HL-60/S4 treated with phorbol 12-myristate 13-acetate at 8.2 ng/mL for 4 days and 3 days (cell line): ENCODE measurements around the gene RASSF8.

Experiments
- in situ Hi-C: fragments of 300-500 bp; cut with MboI; formaldehyde crosslinking; loops from 2 replicates; pipeline ENCODE4 v1.15.0; 2022; ENCODE audit warnings: low sequenced_read_pairs

Gene RASSF8

DNA sequence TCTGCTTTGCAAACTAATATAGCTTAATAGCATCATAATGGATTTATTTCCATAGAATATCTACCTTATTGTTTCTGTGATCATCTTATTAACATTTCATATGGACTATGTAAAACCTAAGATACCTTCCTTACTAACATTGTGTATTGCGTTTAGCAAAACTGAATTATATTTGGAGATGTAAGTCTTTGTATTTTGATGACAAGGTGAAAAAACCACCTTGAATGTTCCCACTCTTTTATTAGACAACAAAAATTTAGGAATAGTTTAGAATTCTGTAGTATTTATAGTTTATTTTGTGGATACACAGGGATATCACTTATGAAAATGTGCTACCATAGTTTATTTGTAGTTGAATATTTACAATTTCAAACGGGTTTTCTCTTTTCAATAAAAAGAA is 32.0 kb downstream of the RASSF8 start:
- in situ Hi-C loops = no loop called here

GRCh38 chr12:25992026-25992782 is 33.7 kb downstream of the RASSF8 start:
- in situ Hi-C loops = no loop called here

GRCh38 chr12:25993901-25994651 is 35.6 kb downstream of the RASSF8 start:
- in situ Hi-C loops = no loop called here

GRCh38 chr12:25994901-25995625 is 36.6 kb downstream of the RASSF8 start:
- in situ Hi-C loops = no loop called here

DNA sequence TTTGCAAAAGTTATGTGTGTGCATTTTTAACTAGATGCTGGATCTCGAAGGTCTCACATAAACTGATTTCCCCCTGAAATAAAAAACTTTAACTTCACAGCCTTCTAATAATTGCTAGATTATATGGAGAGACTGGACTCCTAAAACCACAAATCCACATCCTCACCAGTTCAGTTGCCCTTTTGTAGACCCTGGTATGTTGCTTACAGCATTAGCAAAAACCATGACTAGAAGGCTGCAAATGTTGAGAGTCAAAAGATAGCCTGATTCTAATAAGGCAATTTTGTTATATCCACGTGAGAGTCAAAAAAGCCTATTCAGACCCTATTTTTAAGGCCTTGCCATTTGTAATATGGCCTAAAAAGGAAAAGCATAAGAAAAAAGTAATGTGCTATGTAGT is 37.4 kb downstream of the RASSF8 start:
- in situ Hi-C loops = no loop called here

DNA sequence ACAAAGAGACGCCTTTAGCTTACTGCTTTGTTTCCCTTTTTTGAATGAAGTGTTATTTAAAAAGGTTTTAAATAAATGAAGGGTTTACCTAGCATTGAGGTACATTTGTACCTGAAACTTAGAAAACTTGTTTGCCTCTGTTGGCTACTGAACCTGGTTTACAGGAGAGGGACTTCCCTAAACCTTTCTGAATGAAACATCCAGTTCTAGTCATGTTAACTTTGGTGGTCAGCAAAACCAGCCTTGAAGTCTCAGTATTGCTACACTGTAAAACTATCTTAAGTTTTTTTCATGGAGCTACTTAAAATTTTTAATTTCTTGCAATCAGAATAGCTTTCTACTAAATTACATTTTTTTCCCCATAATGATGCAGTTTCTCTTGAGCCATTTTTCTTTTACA is 38.2 kb downstream of the RASSF8 start:
- in situ Hi-C loops = no loop called here

DNA sequence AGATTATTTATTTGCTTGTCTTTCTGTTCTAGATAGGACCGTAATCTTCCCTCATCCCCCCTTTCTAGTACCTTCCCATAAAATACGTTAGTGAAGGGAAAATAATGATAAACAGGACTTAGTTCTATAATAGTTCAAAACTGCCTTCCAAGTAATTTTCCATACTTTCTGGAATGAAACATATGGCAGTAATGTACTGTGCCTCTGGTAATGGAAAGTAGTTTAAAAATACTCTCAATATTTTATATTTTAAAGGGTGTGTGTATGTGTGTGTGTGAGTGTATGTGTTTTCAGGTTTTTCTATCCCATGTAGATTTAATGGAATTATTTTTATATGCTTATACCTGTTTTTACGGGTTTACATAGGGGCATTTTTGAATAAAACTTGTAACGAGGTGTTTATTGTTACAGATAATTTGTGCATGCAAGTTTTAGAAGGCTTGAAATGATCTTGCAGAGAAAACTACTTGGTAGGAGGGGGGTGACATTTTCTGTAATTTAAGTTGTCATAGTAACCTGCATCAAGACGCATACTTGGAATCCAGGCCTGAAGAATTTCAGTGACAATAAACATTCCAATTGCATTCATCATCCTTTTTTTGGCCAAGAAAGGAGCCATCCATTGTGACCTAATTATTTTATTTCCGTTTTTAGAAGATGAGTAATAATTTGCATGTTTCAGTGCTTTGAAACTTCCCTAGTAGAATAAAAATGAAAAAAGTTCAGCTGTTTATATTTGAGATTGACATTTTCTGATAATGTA is 38.9 kb downstream of the RASSF8 start:
- in situ Hi-C loops = no loop called here

- in situ Hi-C loops = no loop called here
Observed at GRCh38 chr12:26000898-26001297, 42.4 kb downstream of the RASSF8 start.

DNA sequence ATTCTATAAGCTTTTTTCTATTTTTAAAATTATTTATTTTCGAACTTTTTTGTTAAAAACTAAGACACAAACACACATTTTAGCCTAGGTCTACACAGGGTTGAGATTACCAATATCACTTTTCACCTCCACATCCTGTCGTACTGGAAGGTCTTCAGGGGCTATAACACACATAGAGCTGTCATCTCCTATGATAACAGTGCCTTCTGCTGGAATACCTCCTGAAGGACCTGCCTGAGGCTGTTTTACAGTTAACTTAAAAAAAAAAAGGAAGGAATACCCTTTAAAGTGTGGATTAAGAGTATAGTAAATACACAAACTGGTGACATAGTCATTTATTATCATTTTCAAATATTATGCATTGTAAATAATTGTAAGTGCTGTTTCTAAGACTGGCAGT is 43.0 kb downstream of the RASSF8 start:
- in situ Hi-C loops = no loop called here

GRCh38 chr12:26003065-26003464 is 44.6 kb downstream of the RASSF8 start:
- in situ Hi-C loops = no loop called here

- in situ Hi-C loops = no loop called here
Observed at GRCh38 chr12:26007566-26007965, 49.1 kb downstream of the RASSF8 start.

DNA sequence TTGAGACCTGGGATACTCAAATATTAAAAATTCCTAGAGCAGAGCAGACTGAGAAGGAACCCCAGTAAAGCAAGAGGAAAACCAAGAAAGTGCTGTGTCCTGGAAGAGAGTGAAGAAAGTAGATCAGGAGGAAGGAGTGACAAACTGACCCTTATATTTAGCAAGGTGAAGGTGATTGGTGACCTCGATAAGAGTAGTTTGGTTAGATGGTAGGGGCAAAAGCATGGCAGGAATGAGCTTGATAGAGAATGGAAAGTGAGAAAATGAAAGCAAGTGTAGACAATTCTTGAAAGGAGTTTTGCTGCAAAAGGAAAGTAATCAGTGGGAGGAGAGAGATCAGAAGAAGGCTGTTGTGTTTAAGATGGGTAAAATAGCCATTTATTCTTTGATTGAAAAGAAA is 51.1 kb downstream of the RASSF8 start:
- in situ Hi-C loops = no loop called here

GRCh38 chr12:26010293-26010821 is 51.9 kb downstream of the RASSF8 start:
- in situ Hi-C loops = no loop called here

DNA sequence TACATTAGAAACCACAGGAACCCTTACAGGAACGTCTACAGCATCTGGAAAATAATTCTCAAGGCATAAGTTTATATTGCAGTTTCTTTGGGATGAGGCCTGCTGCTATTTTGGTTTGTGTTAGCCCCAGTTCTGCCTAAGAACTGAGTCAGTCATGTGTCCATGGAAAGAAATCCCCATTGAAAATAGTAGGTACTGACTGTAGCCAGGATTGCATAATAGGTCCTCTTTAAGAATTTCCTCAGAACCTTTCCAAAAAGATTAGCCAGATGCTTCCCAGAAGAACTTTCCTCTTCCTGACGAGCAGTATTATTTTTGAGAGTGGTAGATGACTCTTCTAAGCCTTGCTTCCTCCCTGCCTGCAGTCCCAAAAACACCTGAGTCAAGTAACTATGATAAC is 52.6 kb downstream of the RASSF8 start:
- in situ Hi-C loops = no loop called here

- in situ Hi-C loops = no loop called here
Observed at GRCh38 chr12:26014085-26014484, 55.6 kb downstream of the RASSF8 start.

DNA sequence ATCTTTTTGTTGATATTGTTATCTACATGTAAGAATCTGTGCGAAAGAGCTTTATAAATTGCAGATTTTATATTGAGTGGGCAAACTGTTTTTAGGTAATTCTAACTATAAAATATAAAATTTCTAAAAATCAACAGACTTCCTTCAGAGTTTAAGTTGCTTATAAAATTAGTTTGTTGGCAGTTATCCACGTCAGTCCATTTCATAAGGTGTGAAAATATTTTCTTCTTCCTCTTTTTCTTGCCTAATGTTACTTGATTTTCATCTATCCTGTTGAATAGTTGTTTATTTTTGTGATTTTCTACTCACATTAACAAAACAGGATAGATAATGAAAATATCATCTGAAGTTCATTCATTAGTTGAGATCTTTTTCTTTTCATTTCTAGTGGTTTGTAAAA is 58.0 kb downstream of the RASSF8 start:
- in situ Hi-C loops = no loop called here

DNA sequence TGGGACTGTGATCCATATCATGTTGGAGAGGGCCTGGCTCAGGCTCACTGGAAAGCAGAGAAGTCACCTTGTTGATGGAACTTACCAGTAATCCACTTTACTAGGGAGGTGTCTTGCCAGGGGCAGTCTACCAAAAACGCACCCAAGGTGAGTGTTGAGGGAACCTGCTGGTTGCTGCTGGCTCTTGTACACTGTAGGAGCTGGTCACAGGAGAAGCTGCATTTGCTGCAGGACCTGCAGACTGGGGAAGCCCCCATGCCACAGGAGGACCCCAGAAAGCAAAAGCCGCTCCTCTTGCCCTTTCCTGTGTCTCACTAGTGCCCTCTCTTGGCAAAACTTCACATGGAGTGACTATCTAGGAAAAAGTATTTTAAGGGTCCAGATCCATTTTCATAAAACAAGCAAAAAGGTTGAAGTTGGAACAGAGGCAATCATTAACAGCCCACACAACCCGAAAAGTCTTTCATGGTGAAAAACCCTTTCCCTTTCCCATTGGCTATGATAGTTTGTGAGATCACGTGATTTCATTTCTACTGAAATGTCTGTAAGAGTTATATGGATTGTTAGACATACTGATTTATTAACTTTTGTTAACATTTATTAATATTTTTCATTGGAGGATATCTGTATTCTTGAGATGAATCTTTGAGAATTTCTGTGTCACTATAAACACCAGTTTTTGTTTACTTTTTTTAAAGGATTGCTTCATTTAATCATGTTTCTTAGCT is 59.2 kb downstream of the RASSF8 start:
- in situ Hi-C loops = no loop called here

DNA sequence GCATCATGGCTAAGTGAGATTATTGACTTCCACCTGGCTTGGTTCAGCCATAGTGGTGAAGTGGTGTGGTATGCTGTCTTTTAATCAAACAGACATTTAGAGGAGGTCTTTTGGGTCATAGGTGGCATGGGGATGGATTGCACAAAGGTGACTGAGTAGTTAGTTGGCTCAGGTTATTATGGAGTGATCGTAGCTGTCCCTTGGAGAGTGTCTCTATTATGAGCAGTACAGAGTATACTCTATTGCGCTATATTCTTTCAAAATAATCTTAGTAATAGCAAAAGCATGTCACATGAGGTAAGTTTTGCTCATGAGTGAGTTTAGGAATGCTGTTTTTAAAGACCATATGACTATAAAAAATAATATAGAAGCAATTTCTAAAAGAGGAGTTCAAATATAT is 60.4 kb downstream of the RASSF8 start:
- in situ Hi-C loops = no loop called here

DNA sequence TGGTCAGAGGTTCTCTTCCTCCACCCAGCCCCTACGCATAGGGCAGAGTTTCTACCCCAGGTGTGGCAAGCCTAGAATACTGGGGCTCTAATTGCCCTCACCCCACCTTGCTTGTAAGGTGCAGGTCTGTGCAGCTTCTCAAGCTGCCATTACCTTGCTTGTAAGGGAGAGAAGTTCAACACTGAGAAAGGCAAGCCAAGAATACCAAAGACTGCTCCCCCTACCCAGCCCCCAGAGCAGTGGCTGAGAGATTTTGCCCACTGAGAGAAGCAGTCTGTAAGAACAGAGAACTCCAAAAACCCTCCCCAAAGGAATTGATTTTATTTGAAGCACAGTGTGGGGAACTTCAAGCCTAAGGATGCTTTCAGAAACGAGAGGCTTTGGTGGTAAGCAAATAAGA is 63.1 kb downstream of the RASSF8 start:
- in situ Hi-C loops = no loop called here

GRCh38 chr12:26022043-26022442 is 63.6 kb downstream of the RASSF8 start:
- in situ Hi-C loops = no loop called here
